Esophagus squamous epithelium (tissue), 4 donors: ENCODE measurements around the gene RIPOR2.

Source experiments
- POLR2A ChIP-seq, 4 donors: fragments of 450-650 bp; IDR thresholded peaks; one replicate each; pipeline ENCODE4 v1.6.1; 2017; ENCODE audit warnings: antibody characterized with exemption in 4 of 4, mild to moderate bottlenecking in 4 of 4, moderate library complexity in 3 of 4
- TF ChIP-seq, protein P1 (sequence below), 6 experiments: fragments of 450-650 bp in 4 of 6; fragments of 200-600 bp in 2 of 6; sonication (generic) in 2 of 6; IDR thresholded peaks; one replicate each; pipeline ENCODE4 v1.5.1; 2016 to 2019; ENCODE audit warnings: antibody characterized with exemption in 6 of 6, mild to moderate bottlenecking in 4 of 6, moderate library complexity in 4 of 6

DNA sequence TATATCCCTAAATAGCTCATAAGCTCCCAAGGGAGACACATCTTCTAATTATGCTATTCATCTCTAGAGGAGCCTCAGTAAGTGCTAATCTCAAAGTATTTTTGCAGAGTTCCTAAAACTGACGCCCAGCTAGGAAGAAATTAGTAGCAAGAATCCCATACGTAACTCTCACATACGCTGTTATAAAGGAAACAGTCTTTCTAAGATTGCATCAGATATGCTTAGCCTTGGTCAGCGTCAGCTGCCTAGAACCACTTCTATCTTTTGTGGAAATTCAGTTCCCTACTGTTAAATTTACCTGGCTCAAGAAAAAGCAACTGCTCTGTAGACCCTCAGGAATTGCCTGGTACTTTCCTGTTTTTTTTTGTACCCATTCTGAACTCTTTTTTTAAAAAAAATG lies 13.6 kb downstream of the RIPOR2 start:
- TF ChIP-seq, protein P1, sequence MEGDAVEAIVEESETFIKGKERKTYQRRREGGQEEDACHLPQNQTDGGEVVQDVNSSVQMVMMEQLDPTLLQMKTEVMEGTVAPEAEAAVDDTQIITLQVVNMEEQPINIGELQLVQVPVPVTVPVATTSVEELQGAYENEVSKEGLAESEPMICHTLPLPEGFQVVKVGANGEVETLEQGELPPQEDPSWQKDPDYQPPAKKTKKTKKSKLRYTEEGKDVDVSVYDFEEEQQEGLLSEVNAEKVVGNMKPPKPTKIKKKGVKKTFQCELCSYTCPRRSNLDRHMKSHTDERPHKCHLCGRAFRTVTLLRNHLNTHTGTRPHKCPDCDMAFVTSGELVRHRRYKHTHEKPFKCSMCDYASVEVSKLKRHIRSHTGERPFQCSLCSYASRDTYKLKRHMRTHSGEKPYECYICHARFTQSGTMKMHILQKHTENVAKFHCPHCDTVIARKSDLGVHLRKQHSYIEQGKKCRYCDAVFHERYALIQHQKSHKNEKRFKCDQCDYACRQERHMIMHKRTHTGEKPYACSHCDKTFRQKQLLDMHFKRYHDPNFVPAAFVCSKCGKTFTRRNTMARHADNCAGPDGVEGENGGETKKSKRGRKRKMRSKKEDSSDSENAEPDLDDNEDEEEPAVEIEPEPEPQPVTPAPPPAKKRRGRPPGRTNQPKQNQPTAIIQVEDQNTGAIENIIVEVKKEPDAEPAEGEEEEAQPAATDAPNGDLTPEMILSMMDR (IDR thresholded peaks at IDR 0.05): no peak
- no peak for TF ChIP-seq POLR2A (IDR thresholded peaks at IDR 0.05)
